HG03095 (cell line): ENCODE measurements around the gene RABGAP1L.

Experiments used
- ATAC-seq: cut with Tn5 transposase; IDR thresholded peaks from one replicate; pipeline ENCODE4 v1.9.1; 2021; ENCODE audit warnings: moderate library complexity; ENCODE audit not compliant: unreplicated experiment

Gene RABGAP1L

DNA sequence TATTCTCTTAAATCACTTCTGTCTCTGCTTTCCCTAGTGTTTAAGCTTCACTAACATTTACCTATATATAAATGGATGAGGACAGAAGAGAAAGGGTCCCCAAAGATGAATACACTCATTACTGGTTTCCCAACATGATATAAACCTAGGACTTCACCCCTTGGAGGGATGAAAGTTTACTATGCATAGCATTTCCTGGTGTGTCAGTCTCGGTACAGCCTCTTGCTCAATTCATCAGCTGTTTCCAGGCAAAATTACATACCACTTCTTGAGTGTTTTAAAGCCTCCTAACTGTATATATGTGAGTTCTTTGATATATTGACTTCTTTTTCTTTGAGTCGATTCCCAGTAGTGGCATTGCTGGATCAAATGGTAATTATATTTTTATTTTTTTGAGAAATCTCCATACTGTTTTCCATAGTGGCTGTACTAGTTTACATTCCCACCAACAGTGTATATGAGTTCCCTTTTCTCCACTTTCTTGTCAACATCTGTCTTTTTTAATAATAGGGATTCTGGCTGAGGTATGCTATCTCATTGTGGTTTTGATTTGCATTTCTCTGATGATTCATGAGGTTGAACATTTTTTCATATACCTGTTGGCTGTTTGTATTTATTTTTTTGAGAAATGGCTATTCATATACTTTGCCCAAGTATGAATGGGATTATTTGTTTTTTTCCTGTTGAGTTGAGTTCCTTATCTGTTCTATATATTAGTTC is 581.1 kb downstream of the RABGAP1L start:
- ATAC-seq = no peak

DNA sequence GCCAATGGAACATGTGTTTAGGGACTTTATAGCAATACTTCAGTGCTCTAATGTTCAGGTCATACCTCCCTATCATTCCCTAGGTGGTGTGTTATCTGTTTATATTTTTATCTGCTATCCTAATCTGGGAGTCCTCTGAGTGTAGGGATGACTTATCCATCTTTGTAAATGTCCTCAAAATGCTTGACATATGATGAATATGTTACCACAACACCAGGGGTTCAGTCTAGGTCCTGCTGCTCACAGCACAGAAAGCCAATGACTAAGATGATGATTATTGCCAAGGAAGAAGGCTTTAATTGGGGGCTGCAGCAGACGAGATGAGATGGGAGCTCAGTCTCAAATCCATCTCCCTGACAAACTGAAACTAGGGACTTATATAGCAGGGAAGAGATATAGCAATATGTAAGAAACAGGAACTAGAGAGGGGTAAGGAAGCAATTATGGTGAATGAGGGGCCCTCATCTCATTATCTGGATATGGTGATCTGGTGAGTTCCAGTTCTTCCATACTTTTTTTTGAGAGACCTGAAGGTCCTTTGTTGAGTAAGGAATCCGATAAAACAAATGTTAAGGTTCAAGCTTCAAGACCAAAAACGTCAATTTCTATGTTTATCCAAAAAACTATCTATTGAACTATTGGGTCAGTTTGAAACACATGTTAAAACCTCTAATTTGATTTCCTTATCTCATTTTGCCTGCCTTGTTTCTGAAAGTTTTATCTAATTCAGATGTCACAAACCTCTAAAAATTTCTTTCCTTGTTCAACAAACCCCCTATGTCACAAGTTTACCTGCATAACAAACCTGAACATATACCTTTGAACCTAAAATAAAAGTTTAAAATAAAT is 583.7 kb downstream of the RABGAP1L start:
- no peak for ATAC-seq

GRCh38 chr1:174743654-174744561 is 584.6 kb downstream of the RABGAP1L start:
- ATAC-seq = no peak

DNA sequence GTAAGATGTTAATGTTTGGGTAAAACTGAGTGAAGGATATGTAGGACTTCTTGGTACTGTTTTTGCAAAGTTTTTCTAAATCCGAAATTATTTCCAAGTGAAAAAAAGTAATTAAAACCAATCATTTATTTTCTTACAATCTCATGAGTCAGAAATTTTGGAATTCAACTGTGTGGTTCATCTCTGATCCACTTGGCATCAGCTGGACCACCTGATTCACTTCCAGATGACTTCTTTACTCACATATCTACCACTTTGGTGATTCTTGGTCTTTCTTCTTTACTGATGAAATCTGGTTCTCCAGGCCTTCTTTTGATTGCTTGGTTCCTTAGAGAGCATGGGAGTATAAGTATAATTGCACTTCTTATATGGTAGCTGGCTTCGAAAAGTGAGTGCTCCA is 585.6 kb downstream of the RABGAP1L start:
- ATAC-seq = no peak

- ATAC-seq = no peak
These were observed 586.9 kb downstream of the RABGAP1L start for GRCh38 chr1:174746024-174746808.

DNA sequence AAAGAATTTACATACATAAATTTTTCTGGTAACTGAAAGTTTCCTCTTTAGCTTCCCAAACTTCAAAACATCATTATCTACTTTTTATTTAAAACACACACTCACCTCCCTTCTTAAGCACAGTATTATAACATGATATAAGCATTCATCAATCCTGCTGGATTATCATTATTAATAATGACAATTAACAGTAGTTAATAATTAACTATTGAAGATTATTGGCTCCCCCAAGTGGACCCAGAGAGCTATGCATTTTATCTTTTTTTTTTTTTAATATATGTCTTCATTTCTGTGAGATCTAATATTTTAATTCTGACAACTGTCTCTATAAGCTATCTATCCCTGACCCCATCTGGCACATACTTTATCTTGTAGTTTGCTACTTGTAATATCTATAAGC is 588.3 kb downstream of the RABGAP1L start:
- no peak for ATAC-seq

DNA sequence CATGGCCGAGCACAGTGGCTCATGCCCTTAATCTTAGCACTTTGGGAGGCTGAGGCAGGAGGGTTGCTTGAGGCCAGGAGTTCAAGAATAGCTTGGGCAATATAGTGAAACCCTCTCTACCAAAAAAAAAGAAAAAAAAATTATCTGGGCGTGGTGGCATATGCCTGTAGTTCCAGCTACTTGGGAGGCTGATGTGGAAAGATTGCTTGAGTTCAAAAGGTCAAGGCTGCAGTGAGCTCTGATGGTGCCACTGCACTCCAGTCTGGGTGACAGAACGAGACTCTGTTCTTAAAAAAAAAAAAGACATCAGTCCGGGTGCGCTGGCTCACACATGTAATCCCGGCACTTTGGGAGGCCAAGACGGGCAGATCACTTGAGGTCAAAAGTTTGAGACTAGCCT is 589.3 kb downstream of the RABGAP1L start:
- no peak for ATAC-seq

- ATAC-seq = no peak
These were observed 593.8 kb downstream of the RABGAP1L start for GRCh38 chr1:174753131-174753530.

DNA sequence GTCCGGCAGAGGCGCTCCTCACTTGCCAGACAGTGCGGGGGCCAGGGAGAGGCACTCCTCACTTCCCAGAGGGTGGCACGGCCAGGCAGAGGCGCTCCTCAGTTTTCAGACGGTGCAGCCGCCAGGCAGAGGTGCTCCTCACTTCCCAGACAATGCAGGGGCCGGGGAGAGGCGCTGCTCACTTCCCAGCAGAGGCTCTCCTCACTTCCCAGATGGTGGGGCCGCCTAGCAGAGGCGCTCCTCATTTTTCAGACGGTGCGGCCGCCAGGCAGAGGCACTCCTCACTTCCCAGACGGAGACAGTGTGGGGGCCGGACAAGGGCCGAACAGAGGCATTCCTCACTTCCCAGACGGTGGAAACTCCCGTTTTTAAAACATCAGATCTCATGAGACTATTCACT is 602.0 kb downstream of the RABGAP1L start:
- no peak for ATAC-seq

DNA sequence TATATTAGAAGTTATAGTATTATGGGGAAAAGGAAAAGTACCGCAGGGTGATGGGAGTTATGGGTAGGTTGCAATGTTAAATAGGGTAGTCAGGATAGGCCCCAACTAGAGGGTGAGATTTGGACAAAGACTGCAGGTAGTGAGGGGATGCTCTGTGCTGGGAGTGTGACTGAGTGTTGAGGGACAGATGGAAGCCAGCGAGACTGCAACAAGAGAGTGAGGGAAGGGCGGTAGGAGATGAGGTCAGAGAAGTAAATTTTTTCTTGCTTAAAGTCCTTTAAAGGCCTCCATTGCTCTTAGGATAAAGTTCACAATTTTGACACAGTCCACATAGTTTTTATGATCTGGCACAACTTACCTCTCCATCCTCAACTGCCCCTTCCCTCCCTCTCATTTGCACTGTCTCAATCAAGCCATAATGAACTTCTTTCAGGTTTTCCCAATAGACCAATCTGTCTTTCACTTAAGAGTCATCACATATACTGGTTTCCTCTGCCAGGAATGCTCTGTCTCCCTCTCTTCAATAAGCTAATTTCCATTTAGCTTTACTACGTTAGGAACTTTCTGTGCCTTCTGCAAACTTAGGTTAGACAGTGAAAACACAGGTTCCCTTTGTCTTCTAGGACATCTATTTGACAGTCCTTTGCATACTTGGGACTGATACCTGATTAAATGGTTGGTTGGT is 602.7 kb downstream of the RABGAP1L start:
- no peak for ATAC-seq

- no peak for ATAC-seq
These were observed 604.9 kb downstream of the RABGAP1L start for GRCh38 chr1:174764191-174764590.

DNA sequence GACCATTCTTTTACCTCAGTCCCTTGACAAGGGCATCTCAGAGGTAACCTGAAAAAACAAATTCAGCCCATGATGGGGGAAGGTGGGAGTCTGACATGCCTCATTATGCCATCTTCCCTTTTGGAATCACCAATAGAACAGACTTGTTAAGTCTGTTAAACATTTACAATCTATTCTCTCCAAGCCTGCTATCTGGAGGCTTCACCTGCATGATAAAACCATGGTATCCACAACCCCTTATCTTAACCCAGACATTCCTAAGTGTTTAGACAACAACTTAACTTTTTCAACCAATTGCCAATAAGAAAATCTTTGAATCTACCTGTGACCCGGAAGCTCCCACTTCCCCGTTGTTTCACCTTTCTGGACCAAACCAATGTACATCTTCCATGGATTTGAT is 607.4 kb downstream of the RABGAP1L start:
- ATAC-seq = no peak

GRCh38 chr1:174768516-174768915 is 609.2 kb downstream of the RABGAP1L start:
- ATAC-seq = no peak

GRCh38 chr1:174768949-174769348 is 609.6 kb downstream of the RABGAP1L start:
- ATAC-seq = no peak

- ATAC-seq = no peak
These were observed 610.7 kb downstream of the RABGAP1L start for GRCh38 chr1:174769961-174770549.

DNA sequence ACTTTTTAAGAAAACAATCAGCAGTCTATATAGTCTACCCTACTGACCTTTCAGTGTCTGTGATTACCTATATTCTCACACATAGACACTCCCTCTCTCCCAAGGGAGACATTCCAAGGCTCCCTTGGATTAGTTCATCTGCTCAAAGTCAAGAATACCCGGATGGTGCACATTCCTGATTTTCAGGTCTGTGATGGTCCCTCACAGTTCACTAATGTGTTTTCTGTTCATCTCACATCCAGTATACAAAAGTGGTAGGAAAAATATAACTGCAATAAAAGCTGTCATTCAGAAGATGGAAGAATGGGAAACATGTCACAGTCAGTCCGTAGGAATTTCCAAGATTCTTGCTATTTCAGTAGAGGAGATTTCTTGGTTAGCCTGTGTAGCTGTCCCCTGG is 616.3 kb downstream of the RABGAP1L start:
- ATAC-seq = no peak

DNA sequence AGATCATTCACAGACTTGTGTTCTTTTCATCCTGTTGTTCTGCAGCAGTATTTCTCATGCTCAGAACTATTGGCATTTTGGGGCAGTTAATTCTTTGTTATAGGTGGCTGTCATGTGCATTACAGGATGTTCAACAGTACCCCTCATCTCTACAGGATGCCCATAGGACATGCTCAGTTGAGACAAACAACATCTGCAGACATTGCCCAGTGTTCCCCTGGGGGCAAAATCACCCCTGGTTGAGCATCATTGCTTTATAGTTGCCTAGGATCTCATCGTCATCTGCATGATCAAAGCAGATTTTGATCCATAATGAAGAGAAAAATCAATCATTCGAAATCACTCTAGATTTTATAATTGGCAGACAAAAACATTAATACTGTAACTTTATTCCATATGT is 617.9 kb downstream of the RABGAP1L start:
- ATAC-seq = no peak

DNA sequence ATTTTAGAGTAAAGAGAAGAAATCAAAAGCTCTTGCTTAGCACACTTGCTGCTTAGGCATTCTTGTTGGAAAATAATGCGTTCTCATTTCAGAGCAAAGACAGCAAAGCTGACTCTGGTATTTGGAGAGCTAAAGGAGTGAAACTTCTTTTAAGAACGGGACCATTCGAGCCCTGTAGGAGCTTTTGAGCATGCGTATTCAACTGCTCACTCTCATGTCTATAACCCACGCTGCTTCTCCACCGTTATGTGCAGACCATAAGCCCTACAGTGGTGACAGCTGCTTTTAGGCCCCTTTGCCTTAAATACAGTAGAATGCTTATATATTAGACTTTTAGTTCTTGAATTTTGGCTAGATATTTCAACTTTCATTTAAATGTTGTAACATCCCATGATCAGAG is 626.2 kb downstream of the RABGAP1L start:
- no peak for ATAC-seq

- no peak for ATAC-seq
These were observed 627.0 kb downstream of the RABGAP1L start for GRCh38 chr1:174786358-174786757.

- ATAC-seq = peak; percentile 62
These were observed 627.4 kb downstream of the RABGAP1L start for GRCh38 chr1:174786760-174787159.
